GM12892 (cell line): ENCODE results near the gene ARPP21.

Source experiments
- POLR2A ChIP-seq: IDR thresholded peaks from 2 replicates; pipeline ENCODE4 v1.6.1; 2011; ENCODE audit warnings: low read depth, low read length, control low read depth
- POLR2AphosphoS5 ChIP-seq: IDR thresholded peaks from 2 replicates; pipeline ENCODE4 v1.6.1; 2011; ENCODE audit warnings: low read depth, low read length, control low read depth

GRCh38 chr3:35617370-35617769, 22.0 kb upstream of the ARPP21 start:
- TF ChIP-seq POLR2A (no peak), POLR2AphosphoS5 (no peak)
